Fibroblast of mammary gland (primary cell): ENCODE measurements around the gene CTNNA3.
"Not testable (repeated sequence)": the region's sequence is repeated elsewhere in the genome, so short reads cannot be mapped to it uniquely, and the experiment has no call there.

Experiments
- DNase-seq: peaks from one replicate; pipeline ENCODE4 v3.0.0-alpha.2; 2010; ENCODE audit warnings: low read depth
- H3K4me3 ChIP-seq: 2 replicates; pipeline ENCODE4 v1.5.1; 2011; ENCODE audit warnings: low read depth, mild to moderate bottlenecking, low read length, moderate library complexity; ENCODE audit not compliant: control insufficient read depth
- TF ChIP-seq, protein P1 (sequence below): conservative IDR thresholded peaks from 2 replicates; pipeline ENCODE4 v1.5.1; 2011; ENCODE audit warnings: low read depth, low read length, inconsistent platforms; ENCODE audit not compliant: control insufficient read depth, insufficient read depth

CTNNA3 gene

DNA sequence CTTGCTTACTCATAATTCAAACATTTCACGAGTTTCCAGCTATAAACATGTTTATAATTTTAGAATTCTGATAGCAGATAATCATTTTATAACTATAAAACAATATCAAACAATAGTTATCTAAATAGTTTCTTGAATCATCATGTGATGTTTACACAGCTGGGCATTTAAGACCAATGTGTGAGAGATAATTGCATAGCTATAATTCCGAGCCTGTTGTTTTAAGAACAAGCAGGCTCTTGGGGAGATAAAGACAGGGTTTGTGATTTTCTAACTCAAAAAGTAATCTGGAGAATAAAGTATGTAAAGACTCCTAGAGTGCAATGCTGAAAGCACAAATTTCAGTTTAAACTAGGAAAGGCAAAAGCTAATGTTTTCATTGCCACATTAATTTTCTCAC, 439.0 kb downstream of the CTNNA3 start:
- no peak for DNase-seq
- TF ChIP-seq, protein P1, sequence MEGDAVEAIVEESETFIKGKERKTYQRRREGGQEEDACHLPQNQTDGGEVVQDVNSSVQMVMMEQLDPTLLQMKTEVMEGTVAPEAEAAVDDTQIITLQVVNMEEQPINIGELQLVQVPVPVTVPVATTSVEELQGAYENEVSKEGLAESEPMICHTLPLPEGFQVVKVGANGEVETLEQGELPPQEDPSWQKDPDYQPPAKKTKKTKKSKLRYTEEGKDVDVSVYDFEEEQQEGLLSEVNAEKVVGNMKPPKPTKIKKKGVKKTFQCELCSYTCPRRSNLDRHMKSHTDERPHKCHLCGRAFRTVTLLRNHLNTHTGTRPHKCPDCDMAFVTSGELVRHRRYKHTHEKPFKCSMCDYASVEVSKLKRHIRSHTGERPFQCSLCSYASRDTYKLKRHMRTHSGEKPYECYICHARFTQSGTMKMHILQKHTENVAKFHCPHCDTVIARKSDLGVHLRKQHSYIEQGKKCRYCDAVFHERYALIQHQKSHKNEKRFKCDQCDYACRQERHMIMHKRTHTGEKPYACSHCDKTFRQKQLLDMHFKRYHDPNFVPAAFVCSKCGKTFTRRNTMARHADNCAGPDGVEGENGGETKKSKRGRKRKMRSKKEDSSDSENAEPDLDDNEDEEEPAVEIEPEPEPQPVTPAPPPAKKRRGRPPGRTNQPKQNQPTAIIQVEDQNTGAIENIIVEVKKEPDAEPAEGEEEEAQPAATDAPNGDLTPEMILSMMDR = no peak
- H3K4me3 ChIP-seq = no peak overlapping the region

DNA sequence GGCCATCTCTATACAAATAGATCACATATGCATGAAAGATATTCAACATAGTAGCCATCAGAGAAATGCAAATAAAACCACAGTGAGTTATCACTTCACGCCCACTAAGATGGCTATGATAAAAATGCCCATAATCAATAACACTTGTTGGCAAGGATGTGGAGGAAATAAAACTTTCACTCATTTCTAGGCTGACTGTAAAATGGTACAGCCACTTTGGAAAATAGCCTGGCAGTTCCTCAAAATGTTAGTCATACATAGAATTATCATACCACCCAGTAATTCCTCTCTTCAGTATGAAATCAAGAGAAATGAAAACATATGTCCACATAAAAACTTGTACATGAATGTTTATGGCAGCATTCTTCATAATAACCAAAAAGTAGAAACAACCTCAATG, 445.3 kb downstream of the CTNNA3 start:
- TF ChIP-seq, protein P1 = no peak
- no peak for DNase-seq
- H3K4me3 ChIP-seq = no peak overlapping the region

DNA sequence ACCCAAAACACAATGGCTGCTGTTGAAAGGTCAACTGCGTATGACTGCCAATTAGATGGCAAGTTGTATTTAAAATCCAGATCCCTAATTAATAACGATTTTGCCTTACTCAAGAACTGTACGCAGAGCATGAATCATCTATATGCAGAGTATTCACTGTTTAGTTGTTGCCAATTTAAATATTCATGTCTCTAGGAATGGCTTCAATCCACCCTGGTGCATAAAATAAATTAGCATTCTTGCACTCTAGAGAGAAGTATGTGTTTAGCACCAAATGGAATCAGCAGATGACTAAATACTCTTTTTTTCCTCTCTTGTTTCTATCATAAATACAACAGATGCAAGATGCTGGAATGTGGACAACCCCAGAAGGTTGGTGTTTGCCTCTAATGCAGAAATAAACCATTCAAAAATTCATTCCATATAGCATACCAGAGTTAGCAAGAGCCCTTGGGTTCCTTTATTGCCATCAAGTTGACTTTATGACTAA, 449.9 kb downstream of the CTNNA3 start:
- TF ChIP-seq, protein P1 = no peak
- no peak for DNase-seq
- H3K4me3 ChIP-seq = no peak overlapping the region

DNA sequence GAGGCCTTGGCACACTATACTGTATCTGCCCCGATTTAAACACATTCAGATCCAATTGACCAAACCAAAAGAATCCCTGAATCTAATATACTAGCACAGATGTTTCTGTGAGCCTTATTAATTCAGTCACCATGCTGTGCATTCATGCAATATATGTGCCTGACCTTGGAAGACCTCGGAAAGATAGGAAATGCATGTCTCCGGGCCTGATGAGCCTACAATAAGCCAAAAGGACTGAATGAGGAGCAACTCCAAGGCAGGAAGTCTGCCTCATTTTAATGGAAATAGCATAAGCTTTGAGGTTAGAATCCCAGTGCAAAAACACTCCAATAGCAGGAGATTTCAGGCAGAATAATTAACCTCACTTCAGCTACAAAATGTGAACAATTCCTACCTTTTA, 453.5 kb downstream of the CTNNA3 start:
- TF ChIP-seq, protein P1 = no peak
- no peak overlapping the region for H3K4me3 ChIP-seq
- DNase-seq = no peak

DNA sequence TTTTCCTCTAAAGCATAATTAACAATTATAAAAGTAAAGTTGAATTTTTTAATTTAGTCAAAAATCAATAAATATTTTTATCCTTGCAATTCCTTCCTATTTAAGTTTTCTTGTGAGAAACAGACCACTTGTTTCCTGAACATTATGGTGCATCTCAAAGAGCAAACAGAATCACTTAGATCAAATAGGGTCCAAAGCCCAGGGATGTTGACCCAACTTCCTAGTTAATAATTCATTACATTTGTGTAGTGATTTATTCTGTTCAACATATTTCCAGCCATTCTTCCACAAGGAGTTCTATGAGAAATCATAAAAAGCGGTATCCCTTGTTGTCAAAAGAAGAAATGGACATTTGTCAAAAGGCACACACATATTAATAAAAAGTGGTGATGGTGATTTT, 454.5 kb downstream of the CTNNA3 start:
- H3K4me3 ChIP-seq = no peak overlapping the region
- TF ChIP-seq, protein P1 = no peak
- DNase-seq = no peak

DNA sequence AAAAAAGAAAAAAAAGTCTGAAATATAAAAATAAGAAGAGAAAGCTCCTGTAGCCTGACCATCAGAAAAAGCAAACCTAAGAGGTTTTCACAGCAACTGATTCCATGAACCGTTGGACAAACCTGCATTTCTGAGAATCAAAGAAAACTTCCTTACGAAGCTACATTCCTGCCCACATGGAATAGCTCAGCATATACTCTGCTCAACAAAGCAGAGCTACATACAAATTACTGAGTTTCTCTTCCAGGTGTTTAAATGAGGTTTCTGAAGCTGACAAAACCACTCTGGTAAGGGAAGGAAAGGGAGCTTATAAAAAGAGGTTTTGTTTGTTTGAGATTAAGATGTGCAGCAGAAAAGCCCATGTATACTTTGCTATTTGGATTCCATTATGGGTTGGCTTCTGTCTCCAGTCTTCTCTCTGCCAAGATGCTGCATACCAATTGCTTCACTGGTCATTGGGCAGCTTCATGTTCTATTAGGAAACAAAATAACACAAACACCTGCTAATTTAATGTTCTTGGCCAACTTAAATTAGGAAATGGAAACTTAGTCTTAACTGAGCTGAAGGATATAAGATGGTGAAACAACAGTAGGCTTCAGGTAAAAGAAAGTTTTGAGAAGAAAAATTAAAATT, 456.0 kb downstream of the CTNNA3 start:
- no peak overlapping the region for H3K4me3 ChIP-seq
- TF ChIP-seq, protein P1 = no peak
- DNase-seq = no peak

DNA sequence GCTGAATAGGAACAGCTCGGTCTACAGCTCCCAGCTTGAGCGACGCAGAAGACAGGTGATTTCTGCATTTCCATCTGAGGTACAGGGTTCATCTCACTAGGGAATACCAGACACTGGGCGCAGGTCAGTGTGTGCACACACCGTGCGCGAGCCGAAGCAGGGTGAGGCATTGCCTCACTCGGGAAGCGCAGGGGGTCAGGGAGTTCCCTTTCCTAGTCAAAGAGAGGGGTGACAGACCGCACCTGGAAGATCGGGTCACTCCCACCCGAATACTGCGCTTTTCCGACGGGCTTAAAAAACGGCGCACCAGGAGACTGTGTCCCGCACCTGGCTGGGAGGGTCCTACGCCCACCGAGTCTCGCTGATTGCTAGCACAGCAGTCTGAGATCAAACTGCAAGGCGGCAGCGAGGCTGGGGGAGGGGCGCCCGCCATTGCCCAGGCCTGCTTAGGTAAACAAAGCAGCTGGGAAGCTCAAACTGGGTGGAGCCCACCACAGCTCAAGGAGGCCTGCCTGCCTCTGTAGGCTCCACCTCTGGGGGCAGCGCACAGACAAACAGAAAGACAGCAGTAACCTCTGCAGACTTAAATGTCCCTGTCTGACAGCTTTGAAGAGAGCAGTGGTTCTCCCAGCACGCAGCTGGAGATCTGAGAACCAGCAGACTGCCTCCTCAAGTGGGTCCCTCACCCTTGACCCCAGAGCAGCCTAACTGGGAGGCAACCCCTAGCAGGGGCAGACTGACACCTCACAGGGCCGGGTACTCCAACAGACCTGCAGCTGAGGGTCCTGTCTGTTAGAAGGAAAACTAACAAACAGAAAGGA, 465.1 kb downstream of the CTNNA3 start:
- not testable (repeated sequence) for H3K4me3 ChIP-seq, DNase-seq
